LoVo (cell line): ENCODE results near the gene ZC3H18.

ENCODE experiments used
- DNase-seq: peaks from one replicate; pipeline ENCODE4 v3.0.0-alpha.2; 2016; ENCODE audit warnings: low spot score

The ZC3H18 gene

DNA sequence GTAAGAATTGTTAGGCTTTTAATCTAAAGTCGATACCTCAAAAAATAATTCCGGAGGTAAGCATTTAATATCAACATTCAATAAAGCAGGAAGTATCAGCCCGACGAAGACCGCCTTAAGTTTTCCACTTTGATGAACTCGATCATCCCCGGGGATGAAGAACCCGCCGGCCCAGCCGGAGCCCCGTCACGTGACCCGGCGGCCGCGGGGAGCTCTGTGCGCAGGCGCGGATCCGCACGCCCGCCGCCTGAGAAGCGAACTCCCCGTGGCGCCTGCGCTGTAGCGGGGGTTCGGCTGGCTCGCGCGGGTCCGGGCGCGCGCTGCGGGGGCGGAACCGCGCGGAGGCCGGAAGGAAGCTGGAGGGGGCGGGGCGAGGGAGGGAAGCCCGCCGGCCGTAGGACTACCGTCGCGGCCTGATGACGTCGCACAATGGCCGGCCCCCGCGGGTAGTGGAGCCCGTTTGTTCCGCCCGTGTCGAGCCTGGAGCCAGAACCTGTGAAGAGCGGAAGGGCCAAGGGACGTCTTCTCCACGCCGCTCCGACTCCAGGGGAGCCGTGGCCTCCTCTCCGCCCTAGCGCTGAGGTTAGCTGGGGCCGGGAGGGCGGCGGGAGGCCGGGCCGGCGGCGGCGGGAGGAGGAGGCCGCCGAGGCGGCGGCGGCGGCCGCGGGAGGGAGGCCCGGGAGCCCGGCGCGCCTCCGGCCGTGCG is at the start of gene ZC3H18:
Gene ZC3H18 (plus strand): TSS at position 419 of the 706 bp plus-strand sequence. CDS start 6,721 bp downstream, outside the sequence.
- DNase-seq, result peak; percentile 97

DNA sequence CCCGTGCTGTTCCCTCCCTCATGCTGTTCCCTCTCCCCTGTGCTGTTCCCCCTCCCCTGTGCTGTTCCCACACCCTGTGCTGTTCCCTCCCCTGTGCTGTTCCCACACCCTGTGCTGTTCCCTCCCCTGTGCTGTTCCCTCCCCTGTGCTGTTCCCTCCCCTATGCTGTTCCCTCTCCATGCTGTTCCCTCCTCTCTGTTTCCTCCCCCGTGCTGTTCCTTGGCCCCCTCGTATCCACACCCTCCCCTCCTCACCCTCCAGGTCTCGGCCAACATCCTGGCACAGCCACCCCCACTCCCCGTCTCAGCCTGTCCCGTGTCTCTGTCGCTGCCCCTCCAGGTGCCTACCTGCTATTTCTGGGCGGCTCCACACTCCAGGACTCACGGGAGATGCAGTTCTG is 48.5 kb upstream of the ZC3H18 start:
- DNase-seq, result no peak

- DNase-seq, result no peak
Measured at GRCh38 chr16:88522276-88522949, 47.8 kb upstream of the ZC3H18 start.

GRCh38 chr16:88523309-88524161 is 46.7 kb upstream of the ZC3H18 start:
- DNase-seq, result no peak

GRCh38 chr16:88524274-88524972 is 45.8 kb upstream of the ZC3H18 start:
- no peak for DNase-seq

DNA sequence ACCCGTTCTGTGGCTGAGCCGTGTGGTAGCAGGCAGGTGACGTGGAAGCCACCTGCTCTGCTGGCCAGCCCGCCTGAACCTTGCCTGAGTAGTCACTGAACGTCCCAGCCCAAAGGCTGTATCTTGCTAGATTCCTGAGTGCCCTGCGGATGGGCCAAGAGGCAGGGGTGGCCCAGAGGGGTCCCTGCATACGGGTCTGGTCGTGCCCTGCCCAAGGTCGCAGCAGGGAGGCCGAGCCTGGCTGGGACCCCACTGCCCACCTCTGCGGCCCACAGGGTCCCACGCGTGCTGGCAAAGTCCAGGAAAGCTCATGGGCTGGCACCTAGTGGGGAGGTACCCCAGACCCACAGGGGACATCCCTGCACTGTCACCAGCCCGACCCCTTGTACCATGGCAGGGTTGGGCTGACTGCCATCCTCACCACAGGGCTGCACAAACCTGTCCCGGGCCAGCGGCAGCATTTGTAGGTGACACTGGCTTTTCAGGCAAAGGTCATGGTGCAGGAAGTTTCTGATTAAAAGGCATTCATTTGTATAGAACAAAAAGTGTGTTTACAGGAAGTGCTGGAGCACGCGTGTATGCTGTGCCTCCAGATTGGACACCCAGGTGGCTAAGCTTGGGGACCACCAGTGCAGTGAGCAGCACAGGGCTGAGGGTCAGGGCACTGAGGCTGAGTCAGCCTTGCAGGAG is 45.1 kb upstream of the ZC3H18 start:
- no peak for DNase-seq

DNA sequence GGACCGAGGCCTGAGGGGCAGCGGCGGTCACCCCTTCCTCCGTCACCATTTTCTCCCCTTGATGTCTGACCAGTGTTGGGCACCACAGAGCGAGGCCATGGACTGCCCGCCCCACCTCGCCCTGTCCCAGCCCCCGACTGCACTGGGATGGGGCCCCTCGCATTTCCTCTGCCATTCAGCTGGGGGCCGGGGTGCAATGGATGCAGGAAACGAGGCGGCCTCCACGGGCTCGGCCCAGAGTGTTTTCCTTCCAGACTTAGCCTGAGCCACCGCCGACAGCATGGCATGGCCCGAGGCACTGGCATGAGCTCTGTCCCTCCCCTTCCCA is 44.6 kb upstream of the ZC3H18 start:
- DNase-seq, result no peak

DNA sequence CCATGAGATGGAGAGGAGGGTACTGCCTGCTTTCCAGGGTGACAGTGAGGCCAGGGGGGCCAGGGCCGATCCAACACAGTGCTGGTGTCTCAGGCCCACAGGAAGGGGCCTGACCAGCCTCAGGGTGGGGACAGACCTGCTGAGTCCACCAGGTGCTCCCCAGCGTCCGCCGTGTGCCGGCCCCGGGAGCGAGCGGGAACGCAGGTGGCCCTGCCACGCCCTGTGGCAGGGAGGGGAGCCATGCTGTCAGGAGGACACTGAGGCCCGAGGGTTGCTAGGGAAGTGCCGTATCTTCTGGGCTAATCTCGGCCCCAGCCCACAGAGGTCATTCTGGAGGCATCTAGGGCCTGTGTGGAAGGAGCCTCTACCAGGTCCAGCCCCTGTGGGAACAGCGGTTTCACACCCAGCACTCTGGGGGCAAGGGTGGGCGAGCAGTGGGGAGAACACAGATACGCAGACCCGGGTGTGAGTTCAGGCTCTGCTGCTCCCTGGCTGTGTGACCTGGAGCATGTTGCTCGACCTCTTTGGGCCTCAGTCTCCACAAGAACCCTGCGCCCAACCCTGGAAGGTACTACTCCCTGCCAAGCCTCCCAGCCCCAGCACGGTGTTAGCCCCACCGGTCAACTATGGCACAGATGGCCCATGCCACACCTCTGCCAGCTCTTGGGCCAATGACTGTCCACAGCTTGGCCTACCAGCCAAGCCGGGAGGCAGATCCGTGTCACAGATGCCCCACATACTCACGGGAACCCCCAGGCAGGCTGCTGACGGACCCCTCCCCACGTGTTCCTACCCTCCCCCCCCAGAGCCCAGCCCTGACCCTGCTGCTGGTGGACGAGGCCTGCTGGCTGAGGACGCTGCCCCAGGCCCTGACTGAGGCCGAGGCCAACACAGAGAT is 43.9 kb upstream of the ZC3H18 start:
- no peak for DNase-seq

DNA sequence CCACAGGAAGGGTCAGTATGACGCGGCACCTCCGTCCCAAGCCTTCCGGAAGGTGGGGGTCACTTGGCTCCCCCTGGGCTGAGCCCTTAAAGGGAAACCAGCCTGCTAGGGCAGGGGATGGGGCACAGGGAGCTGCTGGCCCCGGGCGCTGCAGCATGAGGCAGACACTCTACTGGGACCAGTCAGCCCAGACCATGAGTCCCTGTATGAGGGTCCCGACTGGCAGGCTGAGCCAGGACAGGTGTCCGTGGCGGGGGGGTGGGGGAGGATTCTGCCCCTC is 43.4 kb upstream of the ZC3H18 start:
- no peak for DNase-seq

DNA sequence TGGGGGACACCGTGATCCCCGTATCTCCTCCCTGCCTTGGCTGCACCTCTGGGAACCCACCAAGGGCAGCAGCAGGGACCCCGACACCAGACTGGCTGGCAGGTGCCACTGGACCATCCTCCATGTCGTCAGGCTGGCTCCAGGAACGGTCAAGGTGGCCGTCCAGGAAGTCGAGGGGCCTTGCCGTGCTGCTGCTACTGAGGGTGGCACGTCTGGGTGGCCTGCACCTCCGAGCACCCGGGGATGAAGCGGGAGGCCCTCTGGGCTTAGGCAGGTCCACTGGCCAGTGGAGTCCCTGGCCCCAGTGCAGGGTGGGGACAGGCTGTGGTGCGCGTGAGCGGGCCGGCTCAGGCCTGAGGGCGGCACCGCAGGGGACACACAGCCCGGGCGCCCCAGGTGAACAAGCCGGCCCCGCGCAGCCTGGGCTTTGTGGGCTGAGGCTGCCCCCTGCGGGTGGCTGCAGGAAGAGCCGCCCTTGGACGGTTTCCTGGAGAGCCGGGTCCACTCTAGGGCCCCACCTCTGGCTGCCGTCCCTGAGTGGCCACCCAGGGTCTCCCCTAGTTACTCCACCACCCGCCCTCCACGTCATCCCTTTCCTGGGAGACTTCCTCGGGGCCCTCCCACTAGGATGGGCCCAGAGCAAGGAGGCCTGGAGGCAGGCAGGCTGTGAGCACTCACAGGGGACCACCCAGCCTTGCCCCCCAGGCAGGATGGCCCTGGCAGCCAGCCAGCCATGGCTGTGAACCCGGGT is 42.8 kb upstream of the ZC3H18 start:
- DNase-seq, result no peak

DNA sequence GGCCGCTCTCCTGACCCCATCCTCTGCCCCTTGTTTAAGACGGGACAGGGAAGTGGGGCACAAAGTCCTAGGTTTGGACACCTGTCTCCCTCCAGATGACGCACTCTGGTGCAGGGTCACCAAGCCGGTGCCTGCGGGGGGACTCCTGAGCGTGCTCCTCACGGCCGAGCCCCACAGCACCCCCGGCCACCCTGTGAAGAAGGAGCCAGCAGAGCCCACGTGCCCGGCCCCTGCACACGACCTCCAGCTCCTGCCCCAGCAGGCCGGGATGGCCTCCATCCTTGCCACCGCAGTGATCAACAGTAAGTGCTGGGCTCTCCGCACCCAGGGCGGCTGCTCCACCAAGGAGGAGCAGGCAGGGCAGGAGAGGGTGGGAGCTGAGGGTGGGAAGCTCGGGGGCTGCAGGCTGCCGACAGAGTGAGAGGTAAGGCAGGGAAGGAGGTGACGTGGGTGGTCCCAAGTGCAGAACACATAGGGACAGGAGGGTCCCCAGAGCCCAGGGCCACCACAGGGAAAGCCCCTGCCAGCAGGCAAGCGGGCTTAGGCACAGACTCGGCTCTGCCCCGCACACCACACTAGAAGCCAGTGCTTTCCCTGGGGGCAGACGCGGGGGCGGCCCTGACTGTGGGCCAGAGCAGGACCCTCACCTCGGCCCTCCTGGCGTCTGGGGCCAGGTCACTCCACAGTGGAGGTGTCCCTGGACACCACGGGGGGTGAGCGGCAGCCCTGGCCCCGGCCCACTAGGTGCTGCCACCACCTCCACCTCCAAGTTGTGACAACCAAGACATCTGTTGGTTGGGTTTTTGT is 42.1 kb upstream of the ZC3H18 start:
- no peak for DNase-seq

- DNase-seq, result no peak
Measured at GRCh38 chr16:88528902-88529318, 41.3 kb upstream of the ZC3H18 start.

DNA sequence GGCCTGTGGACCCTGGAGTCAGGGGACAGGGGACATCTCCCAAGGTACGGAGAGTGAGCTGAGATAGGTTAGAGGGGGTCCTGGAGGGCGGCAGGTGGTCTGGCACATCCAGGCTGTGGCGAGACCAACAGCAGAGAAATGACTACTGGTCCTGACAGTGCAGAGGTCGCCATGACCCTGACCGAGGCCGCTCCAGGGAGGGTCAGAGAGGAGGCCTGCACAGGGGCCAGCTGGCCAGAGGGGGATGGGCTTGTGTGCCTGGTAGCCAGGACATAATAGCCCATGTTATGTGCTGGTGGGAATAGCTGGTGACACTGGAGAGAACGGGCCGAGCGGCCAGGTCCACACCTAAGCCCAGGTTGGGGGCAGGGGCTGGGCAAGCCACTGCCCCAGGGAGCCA is 40.6 kb upstream of the ZC3H18 start:
- DNase-seq, result no peak

- DNase-seq, result no peak
Measured at GRCh38 chr16:88530051-88530857, 39.9 kb upstream of the ZC3H18 start.

DNA sequence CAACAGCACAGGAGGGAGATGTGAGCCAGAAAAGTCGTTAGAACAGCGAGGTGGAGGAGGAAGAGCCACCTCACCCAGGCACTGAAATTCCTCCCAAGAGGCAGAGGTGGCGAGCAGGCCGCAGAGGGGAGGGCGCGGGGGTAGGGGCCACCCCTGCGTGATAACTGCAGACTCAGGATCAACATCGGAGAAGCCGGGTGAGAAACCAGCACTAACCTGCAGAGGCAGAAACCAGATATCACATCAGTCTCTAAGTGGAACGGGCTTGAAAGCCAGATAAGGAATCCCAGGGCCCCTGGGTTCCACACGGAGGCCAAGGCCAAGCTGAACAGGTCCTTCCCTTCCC is 39.4 kb upstream of the ZC3H18 start:
- DNase-seq, result no peak

GRCh38 chr16:88531346-88531745 is 38.9 kb upstream of the ZC3H18 start:
- no peak for DNase-seq

- DNase-seq, result no peak
Measured at GRCh38 chr16:88531931-88532433, 38.2 kb upstream of the ZC3H18 start.
